Stimulated activated CD8-positive, alpha-beta memory T cell treated with anti-CD3 and anti-CD28 coated beads, Interleukin-7, amount 100 ng/mL, for 4 hours (primary cell): Measurements from ENCODE around the gene KCNB1.

Experiments
- DNase-seq, 2 donors: peaks; one replicate each; pipeline ENCODE4 v3.0.0-alpha.2; 2020; ENCODE audit warnings: low read depth in 2 of 2

KCNB1 gene

DNA sequence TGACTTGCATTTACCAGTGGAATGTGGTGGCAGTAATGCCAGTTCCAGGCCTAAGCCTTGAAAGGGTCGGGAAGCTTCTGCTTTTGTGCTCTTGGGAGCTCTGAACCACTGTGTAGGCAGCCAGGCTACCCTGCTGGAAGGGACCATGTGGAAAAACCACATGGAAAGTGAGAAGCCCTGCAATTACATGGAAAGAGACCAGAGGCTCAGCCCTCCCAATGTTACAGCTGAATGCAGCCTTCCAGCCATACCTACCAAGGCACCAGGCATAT lies 14.9 kb upstream of the KCNB1 start:
- DNase-seq: no peak

DNA sequence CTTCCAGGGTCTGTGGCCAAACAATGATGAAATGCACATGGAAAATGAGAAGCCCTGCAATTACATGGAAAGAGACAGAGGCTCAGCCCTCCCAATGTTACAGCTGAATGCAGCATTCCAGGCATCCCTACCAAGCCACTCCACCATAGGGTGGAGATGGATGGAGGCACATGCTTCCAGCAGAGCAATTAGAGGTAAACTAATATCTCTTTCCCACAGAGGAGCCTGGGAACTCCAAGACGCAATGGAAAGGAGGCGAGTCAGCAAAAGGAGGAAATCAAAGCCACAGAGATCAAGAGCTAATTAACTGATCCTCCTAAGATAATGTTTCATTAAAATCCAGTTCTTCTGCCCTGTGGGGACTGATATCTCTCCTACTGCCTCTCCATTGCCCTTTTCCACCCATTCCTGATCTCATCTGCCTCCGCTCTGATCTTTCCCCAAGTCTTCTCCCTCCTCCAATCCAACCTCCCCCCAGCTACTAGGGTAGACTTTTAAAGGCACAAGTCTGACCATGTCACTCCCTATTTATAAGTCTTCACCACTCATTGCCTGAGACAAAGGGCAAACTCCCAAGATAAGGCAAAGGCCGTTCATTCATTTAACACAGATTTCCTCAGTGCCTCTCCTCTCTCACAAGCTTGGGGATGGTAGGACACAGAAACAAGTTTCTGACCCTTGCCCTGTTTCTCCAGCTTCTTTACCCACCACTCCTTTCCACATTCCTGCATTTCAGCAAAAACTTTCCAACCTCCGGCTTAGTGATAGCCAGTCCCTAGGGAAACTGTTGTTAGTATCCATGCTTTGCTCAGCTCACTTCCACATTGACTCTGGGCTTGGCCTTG lies 14.3 kb upstream of the KCNB1 start:
- no peak for DNase-seq

DNA sequence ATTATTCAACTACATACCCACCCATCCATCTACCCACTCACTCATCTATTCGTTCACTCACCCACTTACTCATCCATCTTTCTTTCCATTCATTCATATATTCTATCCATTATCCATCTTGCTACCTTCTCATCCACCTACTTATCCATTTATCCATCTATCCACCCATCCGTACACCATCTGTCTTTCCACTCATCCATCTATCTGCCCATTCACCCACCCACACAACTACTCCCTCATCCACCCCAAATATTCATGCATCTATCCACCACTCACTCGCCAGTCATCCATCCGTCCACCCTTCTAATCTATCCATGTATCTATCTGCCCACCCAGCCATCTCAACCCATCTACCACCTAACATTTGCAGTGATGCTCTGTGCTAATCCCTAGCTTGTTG lies 13.6 kb upstream of the KCNB1 start:
- DNase-seq: no peak

DNA sequence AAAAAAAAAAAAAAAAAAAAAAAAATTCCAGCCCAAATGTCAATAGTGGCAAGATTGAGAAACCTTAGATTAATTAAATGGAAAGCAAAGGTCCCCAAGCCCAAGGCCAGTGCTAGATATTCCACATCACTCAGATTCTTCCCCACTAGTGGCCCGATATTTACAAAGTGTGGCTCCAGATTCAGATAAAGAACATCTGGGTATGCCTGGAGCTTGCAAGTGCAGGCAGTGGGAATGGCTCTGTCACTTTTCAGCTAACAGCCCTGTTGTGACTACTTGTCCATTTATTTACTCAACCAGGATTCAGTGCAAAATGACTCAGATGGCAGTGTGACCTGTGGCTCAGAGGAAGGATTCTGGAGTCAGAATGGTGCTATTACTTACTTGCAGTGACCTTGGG lies 8.2 kb upstream of the KCNB1 start:
- no peak for DNase-seq

DNA sequence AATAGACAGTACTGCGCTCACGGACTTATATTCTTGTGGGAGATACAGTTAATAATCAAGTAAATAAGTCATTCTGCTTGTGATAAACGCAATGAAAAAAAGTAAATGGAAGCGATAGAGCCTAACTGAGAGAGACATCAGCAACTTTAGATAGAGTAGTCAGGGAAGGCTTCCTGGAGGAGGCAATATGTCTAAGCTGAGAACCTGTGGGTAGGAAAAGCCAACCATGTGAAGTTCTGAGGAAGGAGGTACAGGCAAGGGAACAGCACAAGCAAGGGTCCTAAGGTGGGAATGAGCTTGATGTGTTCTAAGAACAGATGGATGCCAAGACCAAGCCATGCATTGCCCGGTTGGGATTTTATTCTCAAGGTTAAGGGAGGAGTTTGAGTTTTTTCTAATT lies 7.2 kb upstream of the KCNB1 start:
- DNase-seq: no peak

DNA sequence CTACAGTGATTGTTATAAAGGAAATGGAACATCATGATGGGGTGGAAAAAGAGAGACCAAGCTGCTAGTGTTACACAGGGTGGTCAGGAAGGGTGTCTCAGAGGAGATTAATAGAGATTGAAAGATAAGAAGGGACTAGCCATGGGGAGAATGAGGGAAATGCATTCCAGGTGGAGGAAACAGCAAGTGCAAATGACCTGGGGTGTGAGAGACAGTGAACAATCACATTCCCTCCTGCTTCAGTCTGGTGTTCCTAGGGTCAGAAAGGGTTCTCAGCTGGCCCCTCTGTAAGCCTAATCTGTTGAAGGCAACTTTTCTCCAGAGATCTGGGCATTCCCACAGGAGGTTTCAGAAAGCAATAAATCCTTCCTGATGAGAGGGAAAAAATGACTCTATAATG lies 3.6 kb upstream of the KCNB1 start:
- no peak for DNase-seq

DNA sequence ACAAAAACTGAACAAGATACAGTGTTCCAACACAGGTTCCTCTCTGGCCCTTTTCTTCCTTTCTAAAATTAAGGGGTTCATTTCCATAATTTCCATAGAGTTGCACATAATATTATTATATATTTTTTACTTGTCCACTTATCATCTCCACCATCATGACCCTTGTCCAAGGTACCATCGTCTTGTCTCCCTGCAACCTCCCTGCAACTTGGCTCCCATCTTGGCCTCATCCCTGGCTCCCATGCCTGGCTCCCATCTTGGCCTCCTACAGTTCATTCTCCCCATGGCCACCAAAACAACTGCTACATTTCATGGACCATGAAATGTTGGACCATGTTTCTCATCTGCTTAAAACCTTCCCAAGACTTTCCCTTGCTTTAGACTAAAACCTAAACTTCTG lies 3.1 kb upstream of the KCNB1 start:
- no peak for DNase-seq

DNA sequence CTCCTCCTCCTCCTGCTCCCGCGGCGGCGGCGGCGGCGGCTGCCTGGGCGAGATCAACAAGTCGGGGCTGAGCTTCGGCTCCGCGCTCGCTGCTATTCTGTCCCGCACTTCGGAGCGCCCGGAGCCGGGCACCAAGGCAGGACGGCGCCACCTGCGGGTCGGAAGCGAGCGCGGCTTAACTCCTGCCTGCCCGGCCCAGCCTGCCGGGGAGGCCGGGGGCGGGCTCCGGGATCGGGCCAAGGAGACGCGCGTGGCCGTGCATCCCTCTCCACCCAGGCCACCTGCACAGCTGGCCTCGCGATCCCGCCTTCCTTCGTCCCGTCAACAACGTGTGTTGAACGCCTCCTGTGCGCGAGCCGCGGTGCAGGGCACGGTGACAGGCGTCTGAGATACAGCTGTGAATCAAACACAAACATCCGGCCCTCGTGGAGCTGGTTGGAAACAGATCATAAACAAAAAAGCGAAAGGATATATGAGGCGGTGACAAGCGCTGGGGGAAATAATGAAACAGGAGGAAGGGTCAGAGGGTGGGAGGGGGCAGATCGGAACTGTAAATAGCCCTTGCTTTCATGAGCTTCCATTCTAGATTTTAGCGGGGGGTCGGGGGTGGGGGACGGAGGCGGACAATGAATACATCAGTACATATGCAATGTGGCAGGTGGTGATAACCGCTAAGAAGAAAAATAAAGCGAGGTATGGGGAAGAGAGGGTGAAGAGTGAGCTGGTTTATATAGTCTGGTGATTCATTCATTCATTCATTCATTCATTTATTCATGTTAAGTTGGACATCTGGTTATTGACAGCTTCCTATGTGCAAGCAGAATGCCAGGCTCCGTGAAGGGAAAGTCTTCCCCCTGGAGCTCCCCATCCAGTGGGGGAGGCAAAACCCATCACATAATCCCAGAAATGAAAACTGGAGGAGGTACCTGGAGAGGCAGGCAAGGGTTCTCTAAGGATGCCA lies 2.0 kb upstream of the KCNB1 start:
- DNase-seq: peak; percentile 5 to 19

DNA sequence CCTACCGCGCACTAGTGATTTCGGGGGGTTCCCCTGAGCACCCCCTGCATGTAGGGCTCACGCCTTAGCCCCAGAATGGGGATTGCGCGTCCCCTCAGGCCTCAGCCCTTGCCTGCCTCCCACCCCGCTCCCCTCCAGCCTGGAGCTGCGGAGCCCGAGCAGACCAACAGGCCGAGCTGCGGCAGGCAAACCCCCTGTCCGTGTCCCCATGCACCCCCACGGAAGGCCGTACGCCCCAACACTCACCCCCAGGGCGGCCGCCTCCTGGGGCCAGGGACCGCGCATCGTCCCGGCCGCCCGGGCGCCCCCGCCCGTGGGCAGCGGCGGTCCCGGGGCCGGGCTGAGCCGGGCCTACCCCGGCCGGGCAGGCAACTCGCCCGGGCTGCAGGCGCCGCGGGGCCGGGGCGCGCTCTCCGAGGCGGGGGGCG lies 1.2 kb upstream of the KCNB1 start:
- no peak for DNase-seq

DNA sequence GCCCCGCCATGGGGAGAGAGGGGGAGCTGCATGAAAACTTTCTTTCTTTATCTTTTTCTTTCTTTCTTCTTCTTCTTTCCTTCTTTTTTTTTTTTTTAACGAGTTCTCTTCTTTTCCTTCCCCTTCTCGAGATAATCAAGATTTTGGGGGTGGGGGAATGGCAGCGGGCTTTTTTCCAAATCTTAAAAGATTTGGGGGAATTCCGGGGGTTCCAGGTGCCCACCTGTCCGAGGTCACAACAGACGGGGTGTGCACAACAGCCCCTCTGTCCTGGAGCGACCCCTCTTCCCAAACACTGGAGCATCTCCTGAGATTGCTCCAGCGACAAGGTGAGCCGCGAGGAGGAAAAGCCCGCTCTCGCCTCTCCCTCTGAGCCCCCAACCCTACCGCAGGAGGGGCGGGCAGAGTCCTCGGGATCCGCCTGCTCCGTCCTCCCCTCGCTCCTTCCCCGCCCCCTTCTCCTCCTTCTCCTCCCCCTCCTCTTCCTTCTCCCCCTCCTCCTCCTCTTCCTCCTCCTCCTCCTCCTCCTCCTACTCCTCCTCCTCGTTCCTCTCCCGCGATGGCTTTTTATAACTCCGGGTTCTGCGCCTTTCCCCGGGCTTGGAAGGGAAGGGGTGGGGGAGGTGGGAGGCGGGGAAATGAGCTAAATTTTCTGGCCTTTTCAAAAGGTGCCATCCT lies 689 bp upstream of the KCNB1 start:
- no peak for DNase-seq

DNA sequence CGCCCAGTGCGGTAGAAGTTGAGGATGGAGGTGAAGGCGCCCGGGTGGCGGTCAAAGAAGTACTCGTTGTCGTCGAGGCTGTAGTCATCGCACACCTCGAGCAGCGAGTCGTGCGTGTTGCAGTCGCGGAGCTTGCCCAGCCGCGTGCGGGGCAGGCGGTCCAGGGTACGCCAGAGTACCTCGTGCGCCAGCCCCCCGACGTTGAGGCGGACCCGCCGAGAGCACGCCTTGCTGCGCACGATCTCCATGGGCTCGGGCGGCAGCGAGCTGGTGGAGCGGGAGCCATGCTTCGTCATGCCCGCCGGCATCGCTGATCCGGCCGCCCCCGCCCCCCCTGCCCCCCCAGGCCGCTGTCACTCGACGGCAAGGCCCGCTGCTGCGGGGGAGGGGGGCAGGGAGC lies 295 bp downstream of the KCNB1 start:
- DNase-seq: no peak

DNA sequence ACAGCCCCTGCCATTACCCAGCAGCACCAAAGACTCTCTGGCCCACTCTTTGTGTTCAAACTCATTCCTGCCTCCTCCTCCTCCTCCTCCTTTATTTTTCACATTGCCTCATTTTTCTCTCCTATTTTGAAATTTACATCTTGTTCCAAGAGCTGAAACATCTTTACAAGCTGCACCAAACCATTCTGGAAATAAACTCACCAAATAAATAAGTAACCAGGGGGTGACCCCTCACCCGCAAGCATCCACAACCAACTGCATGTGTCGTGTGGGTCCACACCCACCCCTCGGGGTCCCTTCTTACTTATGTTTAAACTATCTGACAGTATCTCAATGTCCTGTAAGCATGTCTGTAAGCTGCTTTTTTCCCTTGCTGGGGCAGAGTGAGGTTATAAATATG lies 1.4 kb downstream of the KCNB1 start:
- no peak for DNase-seq

DNA sequence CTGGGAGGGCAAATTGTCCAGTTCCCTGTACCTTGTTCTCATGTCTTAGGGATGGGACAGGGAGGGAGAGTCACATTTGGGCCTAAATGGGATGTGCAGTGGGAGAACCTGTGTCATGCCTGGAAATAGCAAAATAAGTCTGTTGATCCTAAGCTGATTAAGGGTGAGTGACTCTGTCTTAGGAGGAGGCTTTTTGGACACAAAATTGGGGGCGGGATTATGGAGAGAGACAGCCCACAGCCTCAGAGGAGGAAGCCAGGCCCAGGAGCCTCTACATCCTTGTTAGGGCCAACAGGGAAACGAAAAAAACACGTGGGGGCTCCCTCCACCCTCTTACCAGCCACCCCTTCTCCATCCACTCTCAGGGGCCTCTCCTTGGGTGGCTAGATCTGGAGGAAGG lies 2.2 kb downstream of the KCNB1 start:
- DNase-seq: no peak

DNA sequence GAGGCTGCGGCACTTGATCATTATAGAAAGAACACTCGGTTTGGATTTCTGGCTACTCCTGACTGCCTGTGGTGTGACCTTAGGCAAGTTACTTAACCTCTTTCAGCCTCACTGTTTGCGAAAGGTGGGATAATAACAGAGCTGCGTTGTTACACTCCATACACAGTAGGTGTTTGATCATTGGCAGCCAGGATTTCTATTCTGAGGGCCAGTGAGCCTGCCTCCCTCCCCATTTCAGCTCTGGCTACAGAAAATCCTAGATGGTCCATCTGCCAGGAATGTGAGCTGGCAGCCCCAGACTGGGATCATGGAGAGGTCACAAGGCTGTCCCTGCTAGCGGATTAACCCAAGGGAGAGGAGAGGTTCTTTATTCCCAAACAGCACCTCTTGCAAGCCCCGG lies 2.7 kb downstream of the KCNB1 start:
- no peak for DNase-seq

DNA sequence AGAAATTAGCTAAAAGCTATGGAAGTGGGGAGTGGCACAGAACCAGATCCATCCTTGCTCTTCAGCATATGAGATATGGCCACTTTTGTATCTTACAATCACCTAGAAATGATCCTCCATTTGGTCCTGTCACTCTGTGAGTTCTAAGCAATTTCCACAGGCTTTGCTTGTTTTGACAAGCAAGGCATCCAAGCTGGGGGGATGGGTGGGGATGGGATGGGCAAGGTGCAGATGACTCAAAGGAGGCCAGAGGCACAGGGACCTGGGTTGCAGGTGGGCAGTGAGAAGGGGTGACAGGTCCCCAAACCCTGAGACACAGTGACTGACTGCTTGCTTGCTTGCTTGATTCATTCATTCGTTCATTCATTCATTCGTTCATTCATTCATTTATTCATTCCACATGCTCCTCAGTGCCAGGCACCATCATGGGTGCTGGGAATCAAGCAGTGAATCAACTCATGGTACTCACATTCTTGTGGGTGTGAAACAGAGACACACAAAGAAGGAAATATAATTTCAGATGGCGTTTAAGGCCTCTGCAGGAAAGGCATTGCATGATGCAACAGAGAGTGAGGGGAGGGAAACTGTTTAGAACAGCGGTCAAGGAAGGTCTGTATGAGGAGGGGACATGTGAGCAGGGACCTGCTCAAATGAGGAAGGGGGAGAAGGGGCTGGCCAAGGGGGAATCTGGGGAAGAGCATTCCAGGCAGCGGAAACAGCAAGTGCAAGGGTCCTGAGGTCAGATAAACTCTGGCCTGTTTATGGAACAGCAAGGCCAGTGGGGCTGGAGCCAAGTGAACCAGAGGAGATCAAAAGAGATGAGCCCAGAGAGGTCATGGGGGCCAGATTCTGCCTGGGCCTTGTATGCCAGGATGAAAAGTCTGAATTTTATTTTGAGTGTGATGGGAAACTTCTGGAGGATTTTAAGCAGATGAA lies 3.4 kb downstream of the KCNB1 start:
- no peak for DNase-seq

DNA sequence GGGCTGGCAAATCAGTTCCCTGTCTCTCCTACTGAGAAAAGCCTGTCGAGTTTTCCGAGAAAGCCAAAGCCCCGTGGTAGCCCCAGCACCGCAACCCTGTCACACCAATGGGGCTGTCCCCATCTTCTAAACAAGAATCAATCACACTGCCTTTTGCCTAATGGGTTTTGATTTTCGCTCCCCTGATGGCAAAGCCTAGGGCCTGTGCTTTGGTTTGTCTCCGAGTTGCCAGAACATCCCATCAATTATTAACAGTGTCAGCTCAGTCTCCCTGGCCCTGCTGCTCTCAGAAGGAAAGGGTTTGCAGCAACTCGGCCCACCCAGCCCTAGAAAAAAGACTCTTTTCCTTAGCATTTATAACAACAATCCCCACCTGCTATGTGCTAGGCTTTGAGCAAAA lies 4.2 kb downstream of the KCNB1 start:
- DNase-seq: no peak

DNA sequence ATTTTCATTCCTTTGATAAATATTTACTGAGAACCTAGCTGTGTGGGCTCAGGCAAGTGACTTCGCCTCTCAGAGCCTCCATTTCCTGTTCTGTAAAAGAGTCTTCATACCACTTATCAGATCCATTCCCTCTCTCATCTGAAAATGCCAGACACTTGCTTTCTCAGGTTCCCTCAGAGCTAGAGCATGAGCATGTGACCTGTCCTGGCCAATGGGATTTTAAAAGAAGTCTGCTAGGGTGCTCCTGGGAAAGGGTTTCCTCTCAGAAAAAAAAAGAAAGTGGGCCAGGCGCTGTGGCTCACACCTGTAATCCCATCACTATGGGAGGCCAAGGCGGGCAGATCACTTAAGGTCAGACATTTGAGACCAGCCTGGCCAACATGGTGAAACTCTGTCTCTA lies 5.3 kb downstream of the KCNB1 start:
- no peak for DNase-seq

DNA sequence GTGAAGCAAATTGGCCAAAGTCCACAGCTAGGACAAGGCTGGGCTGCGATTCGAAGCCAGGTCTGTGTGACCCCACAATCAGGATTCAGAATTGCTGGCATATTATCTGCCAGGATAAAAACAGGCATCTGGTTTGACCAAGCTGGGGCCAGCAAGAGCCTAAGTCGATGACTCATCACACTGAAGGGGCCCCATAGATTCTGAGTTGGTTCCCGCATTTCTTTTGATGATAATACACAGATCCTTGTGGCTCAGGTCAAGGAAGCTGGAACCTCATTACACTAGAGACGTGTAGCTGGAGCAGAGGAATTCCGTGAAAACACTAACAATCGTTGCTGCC lies 6.5 kb downstream of the KCNB1 start:
- no peak for DNase-seq

DNA sequence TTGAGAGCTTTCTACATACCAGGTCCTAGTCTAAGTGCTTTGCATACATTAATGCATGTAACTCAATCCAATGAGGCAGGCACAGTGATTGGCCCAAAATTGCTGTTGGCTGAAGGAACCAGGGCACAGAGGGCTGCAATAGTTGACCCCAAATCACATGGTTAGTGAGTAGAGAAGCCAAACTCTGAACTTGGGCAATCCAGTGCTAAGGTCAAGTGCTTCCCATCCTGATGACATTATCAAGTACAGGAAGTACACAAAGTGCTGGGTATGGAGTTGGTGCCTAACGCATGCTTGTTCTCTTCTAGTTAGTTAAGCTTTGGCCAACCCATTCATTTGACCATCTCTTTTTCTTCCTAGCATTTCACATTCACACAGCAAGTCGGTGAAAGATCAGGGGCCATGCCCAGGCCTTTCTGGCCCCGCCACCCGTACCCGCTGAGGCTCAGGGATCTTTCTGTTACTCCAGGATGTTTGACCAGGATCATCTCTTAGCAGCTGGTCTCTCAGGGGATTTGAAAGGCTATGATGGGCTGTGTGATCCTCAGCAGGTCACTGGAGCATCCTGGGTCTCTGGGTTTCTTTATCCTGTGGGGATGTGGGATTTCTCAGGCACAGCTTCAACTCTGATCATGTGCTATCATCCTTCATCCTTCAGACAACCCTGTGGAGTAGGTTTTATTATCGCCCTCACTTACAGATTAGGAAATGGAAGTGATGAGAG lies 7.0 kb downstream of the KCNB1 start:
- DNase-seq: no peak

DNA sequence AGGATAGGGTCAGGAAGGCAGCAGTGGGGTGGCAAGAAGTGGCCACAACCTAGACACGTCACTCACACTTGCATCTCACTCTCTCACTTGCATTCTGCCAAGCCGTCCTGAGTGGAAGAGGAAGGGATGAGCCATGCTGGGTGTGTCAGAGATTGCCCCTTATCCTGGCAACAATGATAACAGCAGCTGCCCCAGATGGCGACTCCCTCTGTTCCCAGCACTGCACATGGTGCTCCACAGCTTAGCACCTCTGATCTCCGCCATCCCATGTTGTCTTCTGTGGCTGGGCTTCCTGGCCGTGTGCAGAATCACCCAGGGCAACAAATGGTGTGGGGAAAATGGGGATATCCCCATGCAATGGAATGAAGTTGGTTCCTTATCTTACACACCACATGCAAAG lies 11.1 kb downstream of the KCNB1 start:
- no peak for DNase-seq

DNA sequence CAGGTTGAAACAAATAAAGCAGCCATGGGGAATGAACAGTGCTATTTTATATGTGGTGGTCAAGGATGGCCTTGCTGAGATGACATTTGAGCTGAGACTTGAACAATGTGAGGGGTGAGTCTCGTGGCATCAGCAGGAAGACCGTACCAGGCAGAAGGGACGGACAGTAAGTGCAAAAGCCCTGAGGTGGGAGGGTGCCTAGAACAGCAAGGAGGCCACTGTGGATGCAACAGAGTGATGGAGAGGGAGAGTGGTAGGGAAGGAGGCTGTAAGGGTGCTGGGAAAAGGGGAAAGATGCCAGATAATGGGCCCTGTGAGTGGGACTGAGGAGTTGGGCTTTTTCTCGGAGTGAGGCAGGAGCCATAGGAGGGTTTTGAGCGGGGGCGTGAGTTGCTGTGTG lies 11.5 kb downstream of the KCNB1 start:
- DNase-seq: no peak
